ENCODE results near the gene GIT1.

DNA sequence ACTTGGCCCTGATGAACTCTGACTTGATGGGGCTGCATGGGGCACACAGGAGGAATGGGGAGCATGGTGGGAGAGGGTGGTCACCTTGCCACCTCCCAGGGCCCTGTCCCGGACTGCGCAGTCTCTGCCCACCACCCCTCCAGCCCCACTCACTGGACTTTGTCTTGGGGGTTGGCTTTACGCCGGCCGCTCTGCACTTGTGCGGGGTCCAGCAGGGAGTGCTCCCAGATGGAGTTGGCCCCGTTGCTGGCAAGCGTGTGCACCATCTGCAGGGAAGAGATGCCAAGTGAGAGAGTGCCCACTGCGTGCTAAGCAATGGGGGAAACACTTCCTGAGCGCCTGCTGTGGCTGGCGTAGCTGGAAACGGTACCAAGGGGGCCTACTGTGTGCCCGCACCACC lies 6.7 kb downstream of the GIT1 start:
- TF ChIP-seq EGR1 (IDR thresholded peaks at IDR 0.05; ENCODE audit: low read depth in 2 of 2): no peak
- TF ChIP-seq, protein P1, sequence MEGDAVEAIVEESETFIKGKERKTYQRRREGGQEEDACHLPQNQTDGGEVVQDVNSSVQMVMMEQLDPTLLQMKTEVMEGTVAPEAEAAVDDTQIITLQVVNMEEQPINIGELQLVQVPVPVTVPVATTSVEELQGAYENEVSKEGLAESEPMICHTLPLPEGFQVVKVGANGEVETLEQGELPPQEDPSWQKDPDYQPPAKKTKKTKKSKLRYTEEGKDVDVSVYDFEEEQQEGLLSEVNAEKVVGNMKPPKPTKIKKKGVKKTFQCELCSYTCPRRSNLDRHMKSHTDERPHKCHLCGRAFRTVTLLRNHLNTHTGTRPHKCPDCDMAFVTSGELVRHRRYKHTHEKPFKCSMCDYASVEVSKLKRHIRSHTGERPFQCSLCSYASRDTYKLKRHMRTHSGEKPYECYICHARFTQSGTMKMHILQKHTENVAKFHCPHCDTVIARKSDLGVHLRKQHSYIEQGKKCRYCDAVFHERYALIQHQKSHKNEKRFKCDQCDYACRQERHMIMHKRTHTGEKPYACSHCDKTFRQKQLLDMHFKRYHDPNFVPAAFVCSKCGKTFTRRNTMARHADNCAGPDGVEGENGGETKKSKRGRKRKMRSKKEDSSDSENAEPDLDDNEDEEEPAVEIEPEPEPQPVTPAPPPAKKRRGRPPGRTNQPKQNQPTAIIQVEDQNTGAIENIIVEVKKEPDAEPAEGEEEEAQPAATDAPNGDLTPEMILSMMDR (IDR thresholded peaks at IDR 0.05; ENCODE audit: low read depth, low read length, missing input control): no peak
- no peak for TF ChIP-seq YY1 (IDR thresholded peaks at IDR 0.05)
